NB4 (cell line): Measurements from ENCODE around the gene OPA3.
A peak's percentile ranks its signal among the peaks of the same experiment; 100 is the strongest.

Source experiments
- DNase-seq: peaks from one replicate; pipeline ENCODE4 v3.0.0; 2010; ENCODE audit warnings: low read depth
- H3K4me3 ChIP-seq: one replicate; pipeline ENCODE4 v1.5.1; 2011; ENCODE audit warnings: mild to moderate bottlenecking, low read depth, low read length, moderate library complexity
- MAX ChIP-seq: IDR thresholded peaks from 2 replicates; pipeline ENCODE4 v1.6.1; 2011; ENCODE audit warnings: low read depth, low read length
- MYC ChIP-seq: IDR thresholded peaks from 2 replicates; pipeline ENCODE4 v1.6.1; 2011; ENCODE audit warnings: low read depth, low read length
- POLR2A ChIP-seq: IDR thresholded peaks from 2 replicates; pipeline ENCODE4 v1.6.1; 2011; ENCODE audit warnings: mild to moderate bottlenecking; ENCODE audit not compliant: insufficient read length; ENCODE audit errors: extremely low read depth
- TF ChIP-seq, protein P1 (sequence below): IDR thresholded peaks from one replicate; pipeline ENCODE4 v1.5.1; 2012; ENCODE audit warnings: low read depth, low read length

The OPA3 gene

DNA sequence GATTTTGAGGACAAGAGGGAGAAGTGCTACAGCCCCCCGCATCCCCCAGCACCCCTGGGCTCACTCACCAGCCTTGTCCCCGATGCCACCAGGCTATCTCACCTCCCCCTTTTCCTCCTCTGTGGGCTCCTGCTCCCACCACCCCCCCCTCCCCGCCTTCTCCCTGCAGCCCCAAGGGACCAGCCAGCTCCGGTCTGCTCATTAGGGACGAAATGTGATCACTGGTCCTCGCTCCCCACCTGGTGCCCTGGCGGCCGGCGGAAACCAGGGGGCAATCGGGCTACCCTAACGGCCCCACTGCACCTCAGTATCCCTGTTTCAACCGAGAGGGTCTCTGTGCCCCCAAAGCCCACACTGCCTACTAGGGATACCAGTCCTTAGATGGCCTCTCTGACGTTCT, 14.7 kb upstream of the OPA3 start:
- no peak overlapping the region for H3K4me3 ChIP-seq
- DNase-seq = no peak
- TF ChIP-seq MYC = no peak
- TF ChIP-seq, protein P1, sequence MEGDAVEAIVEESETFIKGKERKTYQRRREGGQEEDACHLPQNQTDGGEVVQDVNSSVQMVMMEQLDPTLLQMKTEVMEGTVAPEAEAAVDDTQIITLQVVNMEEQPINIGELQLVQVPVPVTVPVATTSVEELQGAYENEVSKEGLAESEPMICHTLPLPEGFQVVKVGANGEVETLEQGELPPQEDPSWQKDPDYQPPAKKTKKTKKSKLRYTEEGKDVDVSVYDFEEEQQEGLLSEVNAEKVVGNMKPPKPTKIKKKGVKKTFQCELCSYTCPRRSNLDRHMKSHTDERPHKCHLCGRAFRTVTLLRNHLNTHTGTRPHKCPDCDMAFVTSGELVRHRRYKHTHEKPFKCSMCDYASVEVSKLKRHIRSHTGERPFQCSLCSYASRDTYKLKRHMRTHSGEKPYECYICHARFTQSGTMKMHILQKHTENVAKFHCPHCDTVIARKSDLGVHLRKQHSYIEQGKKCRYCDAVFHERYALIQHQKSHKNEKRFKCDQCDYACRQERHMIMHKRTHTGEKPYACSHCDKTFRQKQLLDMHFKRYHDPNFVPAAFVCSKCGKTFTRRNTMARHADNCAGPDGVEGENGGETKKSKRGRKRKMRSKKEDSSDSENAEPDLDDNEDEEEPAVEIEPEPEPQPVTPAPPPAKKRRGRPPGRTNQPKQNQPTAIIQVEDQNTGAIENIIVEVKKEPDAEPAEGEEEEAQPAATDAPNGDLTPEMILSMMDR = no peak
- no peak for TF ChIP-seq MAX
- no peak for TF ChIP-seq POLR2A

- H3K4me3 ChIP-seq = no peak overlapping the region
- TF ChIP-seq MAX (no peak), MYC (no peak), POLR2A (no peak)
- TF ChIP-seq, protein P1 = no peak
- DNase-seq = peak; percentile 20
Measured at GRCh38 chr19:45598267-45599001, 13.8 kb upstream of the OPA3 start.

DNA sequence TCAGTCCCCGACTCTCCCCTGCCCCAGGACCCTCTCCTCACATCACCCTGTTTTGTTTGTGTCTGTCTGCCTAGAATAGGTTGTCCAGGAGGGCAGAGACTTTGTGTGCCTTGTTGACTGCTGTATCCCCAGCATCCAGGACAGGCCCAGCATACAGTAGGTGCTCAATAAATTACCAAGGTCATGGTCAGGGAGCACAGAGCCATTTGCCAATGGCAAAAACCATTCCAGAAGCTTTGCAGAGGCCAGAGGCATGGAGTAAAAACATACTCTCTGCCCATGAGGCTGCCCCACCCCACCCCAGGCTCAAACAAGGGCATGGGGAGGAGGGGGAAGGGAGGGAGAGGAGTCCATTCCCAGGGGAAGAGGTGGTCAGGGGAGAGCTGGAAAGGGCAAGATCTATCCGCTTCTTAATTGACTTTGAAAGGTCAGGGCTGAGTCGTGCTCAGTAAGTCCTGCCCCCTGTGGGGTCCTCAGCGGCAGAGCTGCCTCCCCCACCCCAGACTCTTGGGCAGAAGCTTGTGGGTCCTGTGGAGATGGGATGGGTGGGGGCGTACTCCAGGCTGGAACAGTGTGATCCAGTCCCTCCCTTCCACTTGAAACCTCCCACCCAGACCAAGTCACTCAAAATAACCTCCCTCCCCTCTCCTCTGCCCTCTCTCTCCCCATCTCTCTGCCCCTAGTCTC, 13.0 kb upstream of the OPA3 start:
- no peak overlapping the region for H3K4me3 ChIP-seq
- DNase-seq = no peak
- TF ChIP-seq, protein P1 = no peak

DNA sequence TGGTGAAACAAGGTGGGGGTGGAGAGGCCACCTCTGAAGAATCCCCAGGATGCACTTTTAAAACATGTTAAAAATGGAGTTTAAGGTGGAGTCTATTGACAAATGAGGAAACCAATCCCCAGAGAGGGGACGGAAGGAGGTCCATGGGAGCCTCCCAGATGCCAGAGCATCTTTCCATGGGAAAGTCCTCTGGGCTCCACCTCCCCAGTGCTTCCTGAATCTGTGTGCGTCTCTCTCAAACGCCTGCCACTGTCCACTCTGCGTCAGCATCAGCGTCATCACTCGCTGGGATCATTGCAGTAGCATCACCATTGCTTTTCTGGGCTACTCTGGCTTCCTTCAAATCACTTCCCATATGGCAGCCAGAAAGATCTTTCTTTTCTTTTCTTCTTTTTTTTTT, 11.2 kb upstream of the OPA3 start:
- TF ChIP-seq, protein P1 = no peak
- TF ChIP-seq MAX (no peak), MYC (no peak), POLR2A (no peak)
- no peak overlapping the region for H3K4me3 ChIP-seq
- DNase-seq = no peak

- TF ChIP-seq MYC = no peak
- DNase-seq = no peak
- no peak overlapping the region for H3K4me3 ChIP-seq
Measured at GRCh38 chr19:45593520-45593919, 8.9 kb upstream of the OPA3 start.

- TF ChIP-seq MAX (no peak), POLR2A (no peak), MYC (no peak)
- TF ChIP-seq, protein P1 = no peak
- H3K4me3 ChIP-seq = no peak overlapping the region
- DNase-seq = no peak
Measured at GRCh38 chr19:45592366-45592765, 7.8 kb upstream of the OPA3 start.
